IMR-90 (cell line): Measurements from ENCODE around the gene CEL. TPM values are rescaled to one million over a fixed set of nuclear protein-coding genes. Genes with fewer than 3 reads are reported as not detected.
A peak's percentile ranks its signal among the peaks of the same experiment; 100 is the strongest.

Experiments used
- ATAC-seq: fragments of 200-7000 bp; cut with Tn5 transposase; 2 replicates; pipeline ENCODE4 v1.9.1; 2020; ENCODE audit warnings: low read depth, mild to moderate bottlenecking, moderate library complexity
- BruUV-seq: library from RNA; stranded (reverse); fragments of 400-500 nt; replicated peaks from 2 replicates; lab custom pipeline; 2021; lab: Mats Ljungman, UMichigan
- CTCF ChIA-PET: fragments of 300-600 bp; formaldehyde crosslinking; extraction: SDS; loops from one replicate; lab custom pipeline; 2021; ENCODE audit warnings: antibody characterized with exemption; lab: Yijun Ruan, JAX
- POLR2A ChIA-PET: fragments of 300-600 bp; sonication (Branson Sonifier 250); formaldehyde crosslinking; loops from one replicate; lab custom pipeline; 2022; ENCODE audit warnings: antibody characterized with exemption; ENCODE audit not compliant: unreplicated experiment; lab: Charles Lee
- DNase-seq: peaks from one replicate; pipeline ENCODE4 v3.0.0; 2013
- H2AFZ ChIP-seq: replicated peaks from 2 replicates; pipeline ENCODE3; 2013; ENCODE audit warnings: low read length, mild to moderate bottlenecking; ENCODE audit not compliant: poor library complexity
- H2AK5ac ChIP-seq: 2 replicates; pipeline ENCODE4 v1.6.1; 2013; ENCODE audit warnings: low read depth, low read length, inconsistent platforms
- H2AK9ac ChIP-seq: replicated peaks from 2 replicates; pipeline ENCODE3; 2013; ENCODE audit warnings: mild to moderate bottlenecking, low read depth, low read length, moderate library complexity; ENCODE audit not compliant: poor library complexity
- H2BK120ac ChIP-seq: 2 replicates; pipeline ENCODE4 v1.6.1; 2013; ENCODE audit warnings: low read depth, low read length, inconsistent platforms
- H2BK15ac ChIP-seq: 3 replicates; pipeline ENCODE4 v1.6.1; 2013; ENCODE audit warnings: low read depth, low read length, inconsistent platforms
- H2BK20ac ChIP-seq: 2 replicates; pipeline ENCODE4 v1.6.1; 2013; ENCODE audit warnings: low read depth, mild to moderate bottlenecking, inconsistent platforms, low read length, moderate library complexity
- H2BK5ac ChIP-seq: 2 replicates; pipeline ENCODE4 v1.6.1; 2013; ENCODE audit warnings: mild to moderate bottlenecking, low read depth, low read length, inconsistent platforms; ENCODE audit not compliant: poor library complexity, severe bottlenecking
- H3K14ac ChIP-seq: replicated peaks from 2 replicates; pipeline ENCODE4 v1.6.1; 2013; ENCODE audit warnings: low read depth, low read length, inconsistent platforms
- H3K18ac ChIP-seq: 2 replicates; pipeline ENCODE4 v1.6.1; 2013; ENCODE audit warnings: low read depth, low read length, control low read depth
- H3K23ac ChIP-seq: 2 replicates; pipeline ENCODE4 v1.6.1; 2013; ENCODE audit warnings: low read depth, low read length, inconsistent platforms
- H3K27ac ChIP-seq: 2 replicates; pipeline ENCODE4 v1.5.1; 2013; ENCODE audit warnings: mild to moderate bottlenecking, control low read depth, low read length; ENCODE audit not compliant: insufficient read depth
- H3K27me3 ChIP-seq: 2 replicates; pipeline ENCODE4 v1.6.1; 2013; ENCODE audit warnings: low read length; ENCODE audit not compliant: control insufficient read depth, insufficient read depth
- H3K36me3 ChIP-seq: 2 replicates; pipeline ENCODE4 v1.6.1; 2013; ENCODE audit warnings: low read length, mixed read lengths; ENCODE audit not compliant: control insufficient read depth, insufficient read depth
- H3K4ac ChIP-seq: 2 replicates; pipeline ENCODE4 v1.6.1; 2013; ENCODE audit warnings: low read depth, low read length, inconsistent platforms
- H3K4me1 ChIP-seq: 2 replicates; pipeline ENCODE4 v1.6.1; 2013; ENCODE audit warnings: low read length, mixed read lengths; ENCODE audit not compliant: control insufficient read depth, insufficient read depth
- H3K4me2 ChIP-seq: 2 replicates; pipeline ENCODE4 v1.6.1; 2013; ENCODE audit warnings: low read depth, mild to moderate bottlenecking, control low read depth, low read length, moderate library complexity
- H3K4me3 ChIP-seq: 2 replicates; pipeline ENCODE4 v1.5.1; 2013; ENCODE audit warnings: low read depth, mild to moderate bottlenecking, control low read depth, low read length, moderate library complexity; ENCODE audit not compliant: insufficient read depth
- H3K56ac ChIP-seq: 2 replicates; pipeline ENCODE4 v1.6.1; 2013; ENCODE audit warnings: low read length, inconsistent platforms; ENCODE audit not compliant: insufficient read depth; ENCODE audit errors: extremely low read depth
- H3K79me1 ChIP-seq, 2 experiments: 2 replicates each; pipeline ENCODE4 v1.6.1; 2013; ENCODE audit warnings: low read length in 2 of 2, inconsistent platforms in 1 of 2, low read depth in 1 of 2
- H3K9ac ChIP-seq: 2 replicates; pipeline ENCODE4 v1.6.1; 2013; ENCODE audit warnings: low read depth, low read length, control low read depth
- H3K9me1 ChIP-seq: 2 replicates; pipeline ENCODE4 v1.6.1; 2013; ENCODE audit warnings: low read length, inconsistent platforms; ENCODE audit not compliant: insufficient read depth
- H3K9me3 ChIP-seq: 2 replicates; pipeline ENCODE4 v1.6.1; 2013; ENCODE audit warnings: low read length; ENCODE audit not compliant: control insufficient read depth, insufficient read depth
- H4K20me1 ChIP-seq: 2 replicates; pipeline ENCODE4 v1.6.1; 2013; ENCODE audit warnings: low read length, inconsistent platforms; ENCODE audit not compliant: insufficient read depth
- H4K5ac ChIP-seq: 2 replicates; pipeline ENCODE4 v1.6.1; 2013; ENCODE audit warnings: mild to moderate bottlenecking, low read depth, low read length, control low read depth
- H4K8ac ChIP-seq, 2 experiments: 2 replicates each; pipeline ENCODE4 v1.6.1; 2013; ENCODE audit warnings: low read depth in 2 of 2, low read length in 2 of 2, control low read depth in 1 of 2, inconsistent platforms in 1 of 2
- H4K91ac ChIP-seq: 2 replicates; pipeline ENCODE4 v1.6.1; 2013; ENCODE audit warnings: low read depth, low read length, inconsistent platforms; ENCODE audit not compliant: insufficient read depth
- BHLHE40 ChIP-seq: fragments of 150-350 bp; IDR thresholded peaks from 2 replicates; pipeline ENCODE4 v1.6.1; 2016; ENCODE audit warnings: mild to moderate bottlenecking, low read depth, low read length
- FOS ChIP-seq: fragments of 150-350 bp; IDR thresholded peaks from 2 replicates; pipeline ENCODE4 v1.6.1; 2016; ENCODE audit warnings: low read depth, low read length
- MAZ ChIP-seq: IDR thresholded peaks from 2 replicates; pipeline ENCODE4 v1.6.1; 2012; ENCODE audit warnings: low read depth, mild to moderate bottlenecking, low read length, improper control_type of control experiment, moderate library complexity, borderline replicate concordance
- POLR2A ChIP-seq: IDR thresholded peaks from 2 replicates; pipeline ENCODE4 v1.6.1; 2012; ENCODE audit warnings: mild to moderate bottlenecking, low read depth, low read length
- WGBS, 2 experiments: methylation state at CpG; one replicate each; pipeline versions ENCODE4 v1.1.5 to v1.1.7; 2013; ENCODE audit warnings: missing lambda C conversion rate in 2 of 2; ENCODE audit not compliant: insufficient read length in 1 of 2; ENCODE audit errors: extremely low coverage in 2 of 2; 5-methylcytosine and 5-hydroxymethylcytosine counted together
- dilution Hi-C: fragments of 300-500 bp; cut with HindIII; formaldehyde crosslinking; loops from one replicate; pipeline ENCODE4 v1.14.3; 2018; ENCODE audit warnings: low sequenced_read_pairs; ENCODE audit not compliant: unreplicated experiment
- in situ Hi-C: fragments of 300-500 bp; cut with MboI; formaldehyde crosslinking; loops from 3 replicates; pipeline ENCODE4 v1.14.3; 2019; ENCODE audit warnings: low sequenced_read_pairs, inconsistent platforms, mixed read lengths
- intact Hi-C: fragments of 100-400 bp; cut with micrococcal nuclease; formaldehyde crosslinking; loops from 2 replicates; pipeline ENCODE4 v1.10.0; 2022
- polyA plus RNA-seq, 3 experiments: library from polyadenylated mRNA; depleted of rRNA; stranded (reverse); fragments of >200 nt; gene quantifications; 2 replicates each; pipeline ENCODE4 v1.2.3, GENCODE V29; 2012; ENCODE audit warnings: low replicate concordance in 1 of 3
- total RNA-seq: library from RNA; depleted of rRNA; stranded (reverse); fragments of >200 nt; gene quantifications from 2 replicates; pipeline ENCODE4 v1.2.3, GENCODE V29; 2012

The CEL gene
- total and polyA plus RNA-seq, 2 of the 4 experiments (the other 2 are of a cell fraction) = under 0.01 to 0.75 TPM

DNA sequence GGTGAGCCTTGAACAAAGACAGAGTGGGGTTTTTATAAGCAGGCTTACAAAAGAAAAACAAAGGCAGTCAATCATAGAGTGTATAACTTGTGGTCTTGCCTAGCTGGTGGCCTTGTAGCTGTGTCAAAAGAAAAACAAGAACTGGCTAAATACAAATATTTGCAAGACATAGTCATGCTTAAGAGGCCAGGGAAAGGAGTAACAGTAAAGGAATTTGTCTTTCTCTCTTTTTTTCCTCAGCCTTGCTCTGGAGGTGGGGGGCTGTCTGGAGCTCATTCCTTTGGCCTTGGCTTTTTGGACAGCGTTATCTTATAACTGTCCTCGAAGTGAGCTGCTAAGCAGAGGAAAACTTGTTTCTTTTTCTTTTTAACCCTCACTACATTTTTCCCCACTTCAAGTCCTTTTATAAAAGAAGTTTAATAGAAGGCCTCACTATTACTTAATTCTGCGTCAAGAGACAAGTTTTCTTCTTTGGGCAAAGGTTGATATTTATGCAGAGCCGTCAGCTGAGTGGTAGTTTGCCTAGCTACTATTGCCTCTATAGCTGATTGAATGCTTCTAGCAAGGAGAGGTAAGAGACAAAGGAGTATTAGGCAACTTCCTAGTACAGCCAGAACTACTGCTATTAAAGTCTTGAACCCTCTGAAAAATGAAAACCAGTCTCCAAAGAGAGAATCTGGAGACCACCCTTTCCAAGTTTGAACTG is 14.3 kb downstream of the CEL start:
- Histone ChIP-seq H3K18ac (no peak overlapping the region), H3K79me1 (no peaks in the 10 kb centered on the region), H2BK20ac (0 out of 2 replicates have a peak overlapping the region, but pooled peaks have one; percentile 22), H3K56ac (no peak overlapping the region), H4K5ac (no peak overlapping the region), H4K20me1 (peaks cover 11% of the 10 kb centered on the region; the same call in 1 of the 2 replicates), H4K8ac (no peak overlapping the region), H3K23ac (no peak overlapping the region), H3K4me3 (no peak overlapping the region), H3K4me2 (peak overlapping the region; percentile 51; the same call in 1 of the 2 replicates), H2AFZ (no peak overlapping the region), H2BK5ac (peak overlapping the region; percentile 3), H3K9ac (no peak overlapping the region), H3K36me3 (no peaks in the 10 kb centered on the region; the same call in 1 of the 2 replicates), H2AK9ac (no peak overlapping the region), H2BK15ac (no peak overlapping the region), H3K27ac (no peak overlapping the region), H3K9me3 (no peaks in the 10 kb centered on the region), H3K4ac (no peak overlapping the region), H2AK5ac (no peak overlapping the region), H3K27me3 (peaks cover 22% of the 10 kb centered on the region), H3K9me1 (no peaks in the 10 kb centered on the region), H4K91ac (no peak overlapping the region; the same call in 1 of the 2 replicates), H3K4me1 (peaks cover 7% of the 10 kb centered on the region), H2BK120ac (no peak overlapping the region), H3K14ac (no peak overlapping the region)
- dilution Hi-C loops = no loop called here
- ATAC-seq (peak; percentile 91), DNase-seq (peak; percentile 87)
- peak; percentile 72 for TF ChIP-seq FOS
- no peak for TF ChIP-seq POLR2A
- peak; percentile 87 for TF ChIP-seq MAZ
- TF ChIP-seq BHLHE40 = 0 out of 2 replicates have a peak, but pooled peaks have one; percentile 23
- CTCF ChIA-PET = interaction anchor here (0.8 to 2.9 kb wide), 3 partner anchors 19 to 71 kb away, joined by 3 to 10 read pairs (median 3); no protein-coding TSS in a partner anchor
- POLR2A ChIA-PET = interaction anchor here (1.2 kb wide), 1 partner anchor 46 kb away, joined by 4 read pairs; the partner anchor contains the start of gene GTF3C5
- in situ Hi-C loops = no loop called here
- no TSS peak for BruUV-seq
- WGBS, 2 experiments = no CpG with 5 or more reads among the region's 4 CpGs
- intact Hi-C loops = no loop called here
